Activated T-helper 2 cell treated with anti-CD3 and anti-CD28 coated beads, Interferon-gamma antibody, Interleukin-2, Interleukin-4, amounts not matched to agents 10 μg/mL and 5 μg/mL and 100 μg/mL, durations not matched to agents 14 hours and 24 hours and 36 hours (primary cell): Measurements from ENCODE around the gene TIGD4. TPM values are rescaled to one million over a fixed set of nuclear protein-coding genes. Genes with fewer than 3 reads are reported as not detected.

Experiments
- DNase-seq: peaks from one replicate; pipeline ENCODE4 v3.0.0; 2021; ENCODE audit warnings: low spot score
- H3K27ac Mint-ChIP-seq: one replicate; pipeline ENCODE4 v1.8.0; 2021; ENCODE audit warnings: mixed read lengths
- H3K27me3 Mint-ChIP-seq: one replicate; pipeline ENCODE4 v1.8.0; 2021; ENCODE audit warnings: low read depth, mixed read lengths
- H3K36me3 Mint-ChIP-seq: one replicate; pipeline ENCODE4 v1.8.0; 2021; ENCODE audit warnings: low read depth, mixed read lengths
- H3K4me1 Mint-ChIP-seq: one replicate; pipeline ENCODE4 v1.8.0; 2021; ENCODE audit warnings: low read depth, mixed read lengths
- H3K4me3 Mint-ChIP-seq: one replicate; pipeline ENCODE4 v1.8.0; 2021; ENCODE audit warnings: low read depth, mild to moderate bottlenecking, moderate library complexity, mixed read lengths
- H3K9me3 Mint-ChIP-seq: one replicate; pipeline ENCODE4 v1.8.0; 2021; ENCODE audit warnings: mixed read lengths
- intact Hi-C: fragments of 100-400 bp; cut with micrococcal nuclease; formaldehyde crosslinking; loops from one replicate; pipeline ENCODE4 v1.15.1; 2023
- total RNA-seq: library from RNA; stranded (reverse); gene quantifications from 2 replicates; pipeline ENCODE4 v1.2.3, GENCODE V29; 2022

The TIGD4 gene
- total RNA-seq, 1 donor from 2014 or later: 0.23 TPM

GRCh38 chr4:152806501-152807125 lies 27.1 kb upstream of the TIGD4 start:
- no peaks in the 10 kb centered on the region for H3K27me3 Mint-ChIP-seq
- no peak for DNase-seq
- H3K4me1 Mint-ChIP-seq: peaks cover 39% of the 10 kb centered on the region
- H3K9me3 Mint-ChIP-seq: peaks cover 13% of the 10 kb centered on the region
- H3K4me3 Mint-ChIP-seq: no peak overlapping the region
- intact Hi-C loops: loop anchor here (1.0 kb wide), 1 partner anchor 27 kb away; the partner anchor contains the start of genes ARFIP1 and TIGD4
- peaks cover 33% of the 10 kb centered on the region for H3K36me3 Mint-ChIP-seq
- peak overlapping the region; percentile 12 for H3K27ac Mint-ChIP-seq

GRCh38 chr4:152805818-152806217 lies 26.3 kb upstream of the TIGD4 start:
- H3K27ac Mint-ChIP-seq: no peak overlapping the region
- H3K4me3 Mint-ChIP-seq: no peak overlapping the region
- intact Hi-C loops: no loop called here
- H3K36me3 Mint-ChIP-seq: peaks cover 27% of the 10 kb centered on the region
- no peaks in the 10 kb centered on the region for H3K27me3 Mint-ChIP-seq
- peaks cover 45% of the 10 kb centered on the region for H3K4me1 Mint-ChIP-seq
- no peak for DNase-seq
- peaks cover 8% of the 10 kb centered on the region for H3K9me3 Mint-ChIP-seq

GRCh38 chr4:152805071-152805650 lies 25.6 kb upstream of the TIGD4 start:
- Mint-ChIP-seq H3K4me3 (no peak overlapping the region), H3K27me3 (no peaks in the 10 kb centered on the region), H3K9me3 (peaks cover 5% of the 10 kb centered on the region), H3K36me3 (peaks cover 23% of the 10 kb centered on the region), H3K27ac (no peak overlapping the region), H3K4me1 (peaks cover 44% of the 10 kb centered on the region)
- intact Hi-C loops: no loop called here
- DNase-seq: no peak

GRCh38 chr4:152803541-152803940 lies 24.0 kb upstream of the TIGD4 start:
- peaks cover 17% of the 10 kb centered on the region for H3K36me3 Mint-ChIP-seq
- H3K9me3 Mint-ChIP-seq: peaks cover 5% of the 10 kb centered on the region
- H3K4me1 Mint-ChIP-seq: peaks cover 46% of the 10 kb centered on the region
- no peak overlapping the region for H3K27ac Mint-ChIP-seq
- intact Hi-C loops: no loop called here
- no peaks in the 10 kb centered on the region for H3K27me3 Mint-ChIP-seq
- no peak for DNase-seq
- no peak overlapping the region for H3K4me3 Mint-ChIP-seq

GRCh38 chr4:152795891-152796290 lies 16.4 kb upstream of the TIGD4 start:
- intact Hi-C loops: no loop called here
- no peak for DNase-seq
- Mint-ChIP-seq H3K27ac (no peak overlapping the region), H3K27me3 (no peaks in the 10 kb centered on the region), H3K9me3 (no peaks in the 10 kb centered on the region), H3K36me3 (peaks cover 4% of the 10 kb centered on the region), H3K4me3 (no peak overlapping the region), H3K4me1 (peaks cover 3% of the 10 kb centered on the region)

GRCh38 chr4:152786627-152787026 lies 7.1 kb upstream of the TIGD4 start:
- Mint-ChIP-seq H3K27me3 (no peaks in the 10 kb centered on the region), H3K4me1 (peaks cover 31% of the 10 kb centered on the region), H3K4me3 (peak overlapping the region; percentile 3), H3K36me3 (peaks cover 15% of the 10 kb centered on the region), H3K9me3 (no peaks in the 10 kb centered on the region), H3K27ac (no peak overlapping the region)
- intact Hi-C loops: loop anchor here (10.0 kb wide), 1 partner anchor 328 kb away; no protein-coding TSS in a partner anchor
- no peak for DNase-seq

- DNase-seq: no peak
- Mint-ChIP-seq H3K9me3 (no peaks in the 10 kb centered on the region), H3K27me3 (no peaks in the 10 kb centered on the region), H3K4me1 (peaks cover 34% of the 10 kb centered on the region), H3K4me3 (peak overlapping the region; percentile 3), H3K27ac (peak overlapping the region; percentile 1), H3K36me3 (peaks cover 15% of the 10 kb centered on the region)
- intact Hi-C loops: loop anchor here (10.0 kb wide), 1 partner anchor 329 kb away; no protein-coding TSS in a partner anchor
Measured at GRCh38 chr4:152785639-152786615, 6.4 kb upstream of the TIGD4 start.

GRCh38 chr4:152784490-152785350 lies 5.2 kb upstream of the TIGD4 start:
- Mint-ChIP-seq H3K27ac (no peak overlapping the region), H3K4me3 (no peak overlapping the region), H3K36me3 (peaks cover 14% of the 10 kb centered on the region), H3K9me3 (no peaks in the 10 kb centered on the region), H3K4me1 (peaks cover 39% of the 10 kb centered on the region), H3K27me3 (no peaks in the 10 kb centered on the region)
- intact Hi-C loops: loop anchor here (10.0 kb wide), 1 partner anchor 330 kb away; no protein-coding TSS in a partner anchor
- DNase-seq: no peak

- no peaks in the 10 kb centered on the region for H3K9me3 Mint-ChIP-seq
- intact Hi-C loops: loop anchor here (10.0 kb wide), 1 partner anchor 334 kb away; no protein-coding TSS in a partner anchor
- DNase-seq: no peak
- peaks cover 42% of the 10 kb centered on the region for H3K4me1 Mint-ChIP-seq
- peak overlapping the region; percentile 94 for H3K27ac Mint-ChIP-seq
- peaks cover 20% of the 10 kb centered on the region for H3K27me3 Mint-ChIP-seq
- peaks cover 5% of the 10 kb centered on the region for H3K36me3 Mint-ChIP-seq
- peak overlapping the region; percentile 96 for H3K4me3 Mint-ChIP-seq
Measured at GRCh38 chr4:152780267-152780778, 793 bp upstream of the TIGD4 start.

GRCh38 chr4:152778656-152779512 lies 646 bp downstream of the TIGD4 start:
- intact Hi-C loops: loop anchor here (1.0 to 10.0 kb wide), 6 partner anchors 28 to 1680 kb away; partner anchors contain the start of genes FBXW7, GATB and RPS3A

GRCh38 chr4:152777488-152777887 lies 2.0 kb downstream of the TIGD4 start:
- Mint-ChIP-seq H3K4me3 (peak overlapping the region; percentile 26), H3K27ac (no peak overlapping the region), H3K4me1 (peaks cover 39% of the 10 kb centered on the region), H3K36me3 (no peaks in the 10 kb centered on the region), H3K9me3 (no peaks in the 10 kb centered on the region), H3K27me3 (peaks cover 20% of the 10 kb centered on the region)
- intact Hi-C loops: loop anchor here (5.0 to 10.0 kb wide), 2 partner anchors 95 to 1013 kb away; partner anchors contain the start of gene GATB
- no peak for DNase-seq

More at GRCh38 chr4:152778656-152779512, 646 bp downstream of the TIGD4 start:
- H3K4me1 Mint-ChIP-seq: peaks cover 39% of the 10 kb centered on the region
- no peaks in the 10 kb centered on the region for H3K36me3 Mint-ChIP-seq
- H3K27me3 Mint-ChIP-seq: peaks cover 20% of the 10 kb centered on the region
- H3K4me3 Mint-ChIP-seq: peak overlapping the region; percentile 96
- no peaks in the 10 kb centered on the region for H3K9me3 Mint-ChIP-seq
- H3K27ac Mint-ChIP-seq: peak overlapping the region; percentile 94
- peak; percentile 21 for DNase-seq
